ENCODE measurements around the gene CTSZ. TPM values are rescaled to one million over a fixed set of nuclear protein-coding genes. Genes with fewer than 3 reads are reported as not detected.

CTSZ gene
- total RNA-seq, 1 donor from 2014 or later = 150 TPM

DNA sequence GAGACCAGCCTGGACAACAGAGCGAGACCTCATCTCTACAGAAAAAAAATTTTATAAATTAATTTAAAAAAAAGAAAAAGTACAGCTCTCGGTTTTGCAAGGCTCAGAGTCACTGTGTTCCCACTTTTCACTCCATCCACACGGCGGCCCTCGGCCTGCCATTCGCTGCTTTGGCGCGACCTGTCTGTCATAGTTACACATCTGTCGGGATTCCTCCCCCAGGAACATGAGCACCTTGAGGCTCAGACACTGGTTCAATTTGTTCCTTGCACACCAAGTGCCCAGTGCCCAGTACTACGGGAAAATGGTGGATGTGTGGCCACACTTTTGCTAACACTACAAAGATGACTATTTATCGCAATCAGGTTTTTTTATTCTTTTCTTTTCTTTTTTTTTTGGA is 8.4 kb downstream of the CTSZ start:
- Mint-ChIP-seq H3K9me3 (ENCODE audit: unreplicated experiment) (no peaks in the 10 kb centered on the region), H3K27me3 (ENCODE audit: unreplicated experiment) (peaks cover 4% of the 10 kb centered on the region), H3K4me1 (ENCODE audit: unreplicated experiment) (peaks cover 6% of the 10 kb centered on the region), H3K27ac (ENCODE audit: unreplicated experiment) (no peak overlapping the region), H3K4me3 (ENCODE audit: unreplicated experiment) (peak overlapping the region; percentile 31), H3K36me3 (ENCODE audit: low read depth, unreplicated experiment) (peaks cover 45% of the 10 kb centered on the region)
- DNase-seq (ENCODE audit: low spot score) = no peak
- TF ChIP-seq, protein P1, sequence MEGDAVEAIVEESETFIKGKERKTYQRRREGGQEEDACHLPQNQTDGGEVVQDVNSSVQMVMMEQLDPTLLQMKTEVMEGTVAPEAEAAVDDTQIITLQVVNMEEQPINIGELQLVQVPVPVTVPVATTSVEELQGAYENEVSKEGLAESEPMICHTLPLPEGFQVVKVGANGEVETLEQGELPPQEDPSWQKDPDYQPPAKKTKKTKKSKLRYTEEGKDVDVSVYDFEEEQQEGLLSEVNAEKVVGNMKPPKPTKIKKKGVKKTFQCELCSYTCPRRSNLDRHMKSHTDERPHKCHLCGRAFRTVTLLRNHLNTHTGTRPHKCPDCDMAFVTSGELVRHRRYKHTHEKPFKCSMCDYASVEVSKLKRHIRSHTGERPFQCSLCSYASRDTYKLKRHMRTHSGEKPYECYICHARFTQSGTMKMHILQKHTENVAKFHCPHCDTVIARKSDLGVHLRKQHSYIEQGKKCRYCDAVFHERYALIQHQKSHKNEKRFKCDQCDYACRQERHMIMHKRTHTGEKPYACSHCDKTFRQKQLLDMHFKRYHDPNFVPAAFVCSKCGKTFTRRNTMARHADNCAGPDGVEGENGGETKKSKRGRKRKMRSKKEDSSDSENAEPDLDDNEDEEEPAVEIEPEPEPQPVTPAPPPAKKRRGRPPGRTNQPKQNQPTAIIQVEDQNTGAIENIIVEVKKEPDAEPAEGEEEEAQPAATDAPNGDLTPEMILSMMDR (IDR thresholded peaks at IDR 0.05; ENCODE audit: unreplicated experiment) = no peak

DNA sequence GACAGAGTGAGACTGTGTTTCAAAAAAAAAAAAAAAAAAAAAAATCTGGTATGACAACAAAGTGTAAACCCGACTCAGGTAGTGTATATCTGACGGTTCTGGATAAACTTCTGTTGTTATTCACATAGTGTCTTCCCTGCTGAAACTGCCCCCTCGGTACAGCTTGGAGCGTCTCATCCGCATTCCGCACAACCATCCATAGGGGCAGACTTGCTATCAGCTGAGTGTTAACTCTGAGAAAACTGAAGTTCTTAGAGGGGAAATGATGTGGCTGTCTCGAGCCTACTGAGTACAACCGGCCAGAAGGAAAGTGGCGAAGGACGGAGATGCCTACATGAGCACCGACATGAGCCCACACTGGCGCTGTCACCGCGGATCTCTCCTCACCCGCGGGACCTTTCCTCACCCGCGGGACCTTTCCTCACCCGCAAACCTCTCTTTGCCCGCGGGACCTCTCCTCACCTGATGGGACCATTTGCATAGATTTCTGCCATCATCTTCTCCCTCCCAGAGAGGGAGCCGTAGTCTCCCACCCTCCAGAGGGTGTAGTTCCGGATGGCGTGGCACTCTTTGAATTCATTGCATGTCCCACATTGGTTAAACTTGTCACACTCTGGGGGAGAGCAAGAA is 9.8 kb downstream of the CTSZ start:
- Mint-ChIP-seq H3K27ac (ENCODE audit: unreplicated experiment) (peak overlapping the region; percentile 61), H3K36me3 (ENCODE audit: low read depth, unreplicated experiment) (peaks cover 42% of the 10 kb centered on the region), H3K4me1 (ENCODE audit: unreplicated experiment) (no peaks in the 10 kb centered on the region), H3K4me3 (ENCODE audit: unreplicated experiment) (peak overlapping the region; percentile 34), H3K27me3 (ENCODE audit: unreplicated experiment) (peaks cover 4% of the 10 kb centered on the region), H3K9me3 (ENCODE audit: unreplicated experiment) (no peaks in the 10 kb centered on the region)
- TF ChIP-seq, protein P1 (IDR thresholded peaks at IDR 0.05; ENCODE audit: unreplicated experiment) = no peak
- no peak for DNase-seq (ENCODE audit: low spot score)

GRCh38 chr20:58996226-58996611 is 10.8 kb downstream of the CTSZ start:
- peak overlapping the region; percentile 64 for H3K27ac Mint-ChIP-seq (ENCODE audit: unreplicated experiment)
- H3K36me3 Mint-ChIP-seq (ENCODE audit: low read depth, unreplicated experiment) = peaks cover 43% of the 10 kb centered on the region
- H3K4me3 Mint-ChIP-seq (ENCODE audit: unreplicated experiment) = no peak overlapping the region
- DNase-seq (ENCODE audit: low spot score) = no peak
- H3K27me3 Mint-ChIP-seq (ENCODE audit: unreplicated experiment) = peaks cover 2% of the 10 kb centered on the region
- H3K4me1 Mint-ChIP-seq (ENCODE audit: unreplicated experiment) = no peaks in the 10 kb centered on the region
- no peaks in the 10 kb centered on the region for H3K9me3 Mint-ChIP-seq (ENCODE audit: unreplicated experiment)
- TF ChIP-seq, protein P1 (IDR thresholded peaks at IDR 0.05; ENCODE audit: unreplicated experiment) = no peak

- Mint-ChIP-seq H3K4me3 (ENCODE audit: unreplicated experiment) (peak overlapping the region; percentile 37), H3K27ac (ENCODE audit: unreplicated experiment) (peak overlapping the region; percentile 64), H3K4me1 (ENCODE audit: unreplicated experiment) (no peaks in the 10 kb centered on the region), H3K9me3 (ENCODE audit: unreplicated experiment) (no peaks in the 10 kb centered on the region), H3K27me3 (ENCODE audit: unreplicated experiment) (peaks cover 2% of the 10 kb centered on the region), H3K36me3 (ENCODE audit: low read depth, unreplicated experiment) (peaks cover 42% of the 10 kb centered on the region)
- TF ChIP-seq, protein P1 (IDR thresholded peaks at IDR 0.05; ENCODE audit: unreplicated experiment) = no peak
- no peak for DNase-seq (ENCODE audit: low spot score)
Measured at GRCh38 chr20:58995461-58996225, 11.4 kb downstream of the CTSZ start.
